H1 (cell line): ENCODE results near the gene COMMD1. TPM values are rescaled to one million over a fixed set of nuclear protein-coding genes. Genes with fewer than 3 reads are reported as not detected.

Experiments
- CTCF ChIA-PET: fragments of 300-600 bp; sonication (Branson Sonifier 250); formaldehyde crosslinking; loops from one replicate; lab custom pipeline; 2021; ENCODE audit not compliant: partially characterized antibody; lab: Charles Lee
- POLR2A ChIA-PET: fragments of 300-600 bp; sonication (Branson Sonifier 250); formaldehyde crosslinking; loops from one replicate; lab custom pipeline; 2021; ENCODE audit warnings: inconsistent platforms; ENCODE audit not compliant: partially characterized antibody; lab: Charles Lee
- DNase-seq, 2 experiments: peaks; one replicate each; pipeline versions ENCODE4 v3.0.0 to v3.0.0-alpha.2; 2010 to 2022; ENCODE audit warnings: low spot score in 2 of 2, low read depth in 1 of 2, mixed read lengths in 1 of 2
- FAIRE-seq: peaks from 2 replicates; lab custom pipeline; 2011; peaks lifted over from hg19 to GRCh38; lab: Jason Lieb, UNC
- H2AFZ ChIP-seq: 2 replicates; pipeline ENCODE4 v1.8.1; 2012; ENCODE audit warnings: low read length, inconsistent platforms
- H2AK5ac ChIP-seq: 2 replicates; pipeline ENCODE4 v1.6.1; 2013; ENCODE audit warnings: low read depth, low read length
- H2BK120ac ChIP-seq: replicated peaks from 2 replicates; pipeline ENCODE3; 2013; ENCODE audit warnings: low read depth, low read length, inconsistent platforms
- H2BK12ac ChIP-seq: 2 replicates; pipeline ENCODE4 v1.6.1; 2013; ENCODE audit warnings: low read depth, low read length
- H2BK15ac ChIP-seq: 2 replicates; pipeline ENCODE4 v1.6.1; 2013; ENCODE audit warnings: low read length
- H2BK20ac ChIP-seq: 2 replicates; pipeline ENCODE4 v1.6.1; 2013; ENCODE audit warnings: low read length
- H2BK5ac ChIP-seq: 2 replicates; pipeline ENCODE4 v1.6.1; 2013; ENCODE audit warnings: low read depth, low read length
- H3K14ac ChIP-seq: 2 replicates; pipeline ENCODE4 v1.6.1; 2013; ENCODE audit warnings: inconsistent platforms; ENCODE audit not compliant: insufficient read length
- H3K18ac ChIP-seq: 2 replicates; pipeline ENCODE4 v1.6.1; 2013; ENCODE audit warnings: low read length; ENCODE audit errors: extremely low read depth
- H3K23ac ChIP-seq: 2 replicates; pipeline ENCODE4 v1.6.1; 2013; ENCODE audit warnings: inconsistent platforms; ENCODE audit not compliant: insufficient read length
- H3K23me2 ChIP-seq: 2 replicates; pipeline ENCODE4 v1.6.1; 2013; ENCODE audit warnings: low read depth, low read length
- H3K27ac ChIP-seq: 2 replicates; pipeline ENCODE4 v1.6.1; 2011; ENCODE audit warnings: low read depth, low read length, inconsistent platforms
- H3K27me3 ChIP-seq, 4 experiments: replicated peaks in 1 of 4; 1 replicate in 1 of 4; 2 replicates in 3 of 4; pipeline versions ENCODE4 v1.6.1 to v1.8.1; 2011 to 2013; ENCODE audit warnings: low read length in 3 of 4, mild to moderate bottlenecking in 3 of 4, inconsistent platforms in 2 of 4, mixed read lengths in 2 of 4, moderate library complexity in 1 of 4; ENCODE audit not compliant: control insufficient read depth in 3 of 4, insufficient read depth in 3 of 4; ENCODE audit errors: extremely low read depth in 1 of 4
- H3K36me3 ChIP-seq, 4 experiments: 2 replicates each; pipeline versions ENCODE4 v1.6.1 to v1.8.1; 2011 to 2013; ENCODE audit warnings: mild to moderate bottlenecking in 4 of 4, low read length in 3 of 4, moderate library complexity in 2 of 4, control low read depth in 1 of 4, inconsistent platforms in 1 of 4; ENCODE audit not compliant: insufficient read depth in 4 of 4, control insufficient read depth in 2 of 4
- H3K4ac ChIP-seq: replicated peaks from 2 replicates; pipeline ENCODE3; 2013; ENCODE audit warnings: low read length, low read depth, mixed read lengths, inconsistent platforms; ENCODE audit not compliant: insufficient read length
- H3K4me1 ChIP-seq, 4 experiments: replicated peaks in 1 of 4; 1 replicate in 1 of 4; 2 replicates in 3 of 4; pipeline versions ENCODE4 v1.6.1 to v1.8.1; 2011 to 2013; ENCODE audit warnings: low read length in 3 of 4, inconsistent platforms in 2 of 4, mixed read lengths in 1 of 4; ENCODE audit not compliant: insufficient read depth in 4 of 4, control insufficient read depth in 3 of 4
- H3K4me2 ChIP-seq, 2 experiments: 2 replicates each; pipeline versions ENCODE4 v1.6.1 to v1.8.1; 2011 to 2013; ENCODE audit warnings: low read depth in 2 of 2, low read length in 2 of 2, control low read depth in 1 of 2, inconsistent platforms in 1 of 2, mild to moderate bottlenecking in 1 of 2; ENCODE audit not compliant: insufficient read depth in 1 of 2
- H3K4me3 ChIP-seq, 4 experiments: fragments of 200-600, 300-600 bp in 1 of 4; sonication (generic), shearing (Covaris generic), sonication (Bioruptor Twin) in 1 of 4; 2 replicates each; pipeline versions ENCODE4 v1.5.1 to v1.8.1; 2011 to 2016; ENCODE audit warnings: low read length in 4 of 4, low read depth in 3 of 4, control low read depth in 2 of 4, inconsistent platforms in 2 of 4, mild to moderate bottlenecking in 2 of 4, mixed read lengths in 1 of 4, moderate library complexity in 1 of 4; ENCODE audit not compliant: insufficient read depth in 2 of 4; ENCODE audit errors: extremely low read depth in 1 of 4
- H3K56ac ChIP-seq: replicated peaks from 2 replicates; pipeline ENCODE3; 2013; ENCODE audit warnings: low read depth, mild to moderate bottlenecking, mixed read lengths, low read length, inconsistent platforms; ENCODE audit not compliant: insufficient read length
- H3K79me1 ChIP-seq: 2 replicates; pipeline ENCODE4 v1.6.1; 2013; ENCODE audit warnings: low read depth, low read length, control low read depth
- H3K79me2 ChIP-seq, 2 experiments: 2 replicates each; pipeline versions ENCODE4 v1.6.1 to v1.8.1; 2012 to 2013; ENCODE audit warnings: low read length in 2 of 2, mild to moderate bottlenecking in 2 of 2, inconsistent platforms in 1 of 2; ENCODE audit not compliant: insufficient read depth in 2 of 2, control insufficient read depth in 1 of 2
- H3K9ac ChIP-seq, 4 experiments: replicated peaks in 1 of 4; 1 replicate in 1 of 4; 2 replicates in 3 of 4; pipeline versions ENCODE4 v1.6.1 to v1.8.1; 2011 to 2013; ENCODE audit warnings: low read depth in 3 of 4, low read length in 3 of 4, control low read depth in 2 of 4, mild to moderate bottlenecking in 2 of 4, moderate library complexity in 2 of 4, inconsistent platforms in 1 of 4; ENCODE audit errors: extremely low read depth in 1 of 4
- H3K9me3 ChIP-seq, 2 experiments: 2 replicates each; pipeline versions ENCODE4 v1.6.1 to v1.8.1; 2012 to 2013; ENCODE audit warnings: mild to moderate bottlenecking in 2 of 2, moderate library complexity in 2 of 2, control low read depth in 1 of 2, inconsistent platforms in 1 of 2, low read depth in 1 of 2, low read length in 1 of 2, mixed read lengths in 1 of 2; ENCODE audit not compliant: insufficient read depth in 2 of 2
- H4K20me1 ChIP-seq, 2 experiments: replicated peaks in 1 of 2; 2 replicates each; pipeline versions ENCODE3 to v1.8.1; 2011 to 2013; ENCODE audit warnings: inconsistent platforms in 2 of 2, low read length in 2 of 2, mild to moderate bottlenecking in 1 of 2; ENCODE audit not compliant: insufficient read depth in 2 of 2, control insufficient read depth in 1 of 2
- H4K5ac ChIP-seq: 2 replicates; pipeline ENCODE4 v1.6.1; 2013; ENCODE audit warnings: low read length, low read depth, mixed read lengths, inconsistent platforms; ENCODE audit not compliant: insufficient read length
- H4K8ac ChIP-seq: 2 replicates; pipeline ENCODE4 v1.8.0; 2013; ENCODE audit warnings: mild to moderate bottlenecking, moderate library complexity, low read length, inconsistent platforms; ENCODE audit not compliant: insufficient read depth; ENCODE audit errors: extremely low read depth
- H4K91ac ChIP-seq: replicated peaks from 2 replicates; pipeline ENCODE3; 2013; ENCODE audit warnings: low read length, mixed read lengths, inconsistent platforms; ENCODE audit not compliant: insufficient read length
- CBX8 ChIP-seq: fragments of 300-800, 300-1000 bp; sonication (generic); IDR thresholded peaks from 2 replicates; pipeline ENCODE4 v1.7.1; 2016; ENCODE audit warnings: low read depth, low read length, borderline replicate concordance
- EGR1 ChIP-seq: IDR thresholded peaks from 2 replicates; pipeline ENCODE4 v1.6.1; 2011; ENCODE audit warnings: low read depth, low read length, borderline replicate concordance
- HDAC6 ChIP-seq: IDR thresholded peaks from one replicate; pipeline ENCODE4 v1.7.1; 2012; ENCODE audit warnings: low read depth, mild to moderate bottlenecking, inconsistent platforms, low read length, moderate library complexity
- NANOG ChIP-seq: IDR thresholded peaks from 2 replicates; pipeline ENCODE4 v1.6.1; 2011; ENCODE audit warnings: low read length, low read depth, mild to moderate bottlenecking, inconsistent platforms; ENCODE audit not compliant: insufficient read depth, poor library complexity, severe bottlenecking
- SIRT6 ChIP-seq: IDR thresholded peaks from one replicate; pipeline ENCODE4 v1.7.1; 2012; ENCODE audit warnings: low read length, inconsistent platforms
- SP2 ChIP-seq: IDR thresholded peaks from 2 replicates; pipeline ENCODE4 v1.6.1; 2012; ENCODE audit warnings: mild to moderate bottlenecking, low read length, inconsistent platforms
- TCF12 ChIP-seq: IDR thresholded peaks from 2 replicates; pipeline ENCODE4 v1.6.1; 2011; ENCODE audit warnings: low read depth, mild to moderate bottlenecking, low read length
- YY1 ChIP-seq: IDR thresholded peaks from 2 replicates; pipeline ENCODE4 v1.6.1; 2011; ENCODE audit warnings: low read depth, mild to moderate bottlenecking, low read length
- WGBS, 2 experiments: shearing (Covaris generic) in 1 of 2; methylation state at CpG; one replicate each; pipeline versions ENCODE4 v1.1.6 to v1.1.7; 2013 to 2015; ENCODE audit warnings: low lambda C conversion rate in 2 of 2, mixed read lengths in 2 of 2, inconsistent platforms in 1 of 2, low coverage in 1 of 2, missing lambda C conversion rate in 1 of 2; ENCODE audit not compliant: insufficient replicate concordance in 2 of 2, insufficient coverage in 1 of 2, insufficient read length in 1 of 2; ENCODE audit errors: extremely low coverage in 1 of 2, missing lambda C conversion rate in 1 of 2; 5-methylcytosine and 5-hydroxymethylcytosine counted together
- polyA plus RNA-seq, 7 experiments: library from polyadenylated mRNA; depleted of rRNA in 3 of 7; stranded (reverse) in 5 of 7; unstranded in 2 of 7; fragments of >200 nt in 5 of 7; fragments of 200-250 nt in 2 of 7; gene quantifications; 1 replicate in 5 of 7; 2 replicates in 1 of 7; 4 replicates in 1 of 7; pipeline versions ENCODE4 v1.2.1 to v1.2.3, GENCODE V29; 2011 to 2013; ENCODE audit warnings: missing spikeins in 2 of 7, mixed read lengths in 2 of 7
- total RNA-seq: library from RNA; stranded (reverse); fragmentation: NEBNext Ultra II Directional; extraction: Animal tissue kit (Norgen Biotek cat#: 25700); gene quantifications from 2 replicates; pipeline ENCODE4 v1.2.1, GENCODE V29; 2021
- TF ChIP-seq, protein P1 (sequence below), 3 experiments: IDR thresholded peaks; 1 replicate in 2 of 3; 2 replicates in 1 of 3; pipeline versions ENCODE4 v1.5.1 to v1.6.1; 2011; ENCODE audit warnings: low read length in 3 of 3, mild to moderate bottlenecking in 3 of 3, inconsistent platforms in 2 of 3, low read depth in 1 of 3, moderate library complexity in 1 of 3; ENCODE audit not compliant: insufficient read depth in 1 of 3; ENCODE audit errors: control extremely low read depth in 1 of 3
- TF ChIP-seq, protein P2 (sequence below): IDR thresholded peaks from 2 replicates; pipeline ENCODE4 v1.6.1; 2011; ENCODE audit warnings: low read length, improper control_type of control experiment

COMMD1 gene
- total and polyA plus RNA-seq, 2 of the 8 experiments (the other 6 are each of a cell fraction or from before 2014, with no cell fraction given): 23.5 to 28.3 TPM

DNA sequence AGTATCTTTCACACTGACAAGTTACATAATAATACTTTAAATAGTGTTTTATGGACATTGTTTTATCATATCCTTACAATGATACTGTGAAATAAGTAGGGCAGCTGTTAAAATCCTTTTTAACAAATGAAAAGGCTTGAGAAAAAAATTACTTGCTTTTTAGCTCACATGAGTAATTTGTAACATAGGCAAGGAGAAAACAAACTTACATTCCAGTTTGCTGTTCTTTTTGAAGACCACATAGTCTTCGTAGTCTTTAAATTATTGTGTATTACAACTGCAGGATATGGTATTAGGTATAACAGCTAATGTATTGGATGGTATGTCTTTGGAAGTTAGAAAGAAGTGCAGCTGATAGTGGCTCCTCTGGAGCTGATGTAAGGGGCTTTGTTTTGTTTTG, 130.8 kb downstream of the COMMD1 start:
- Histone ChIP-seq H3K4me3 (no peak overlapping the region), H3K4ac (no peak overlapping the region), H3K23ac (no peak overlapping the region), H3K9me3 (no peaks in the 10 kb centered on the region), H3K23me2 (no peaks in the 10 kb centered on the region), H3K14ac (no peak overlapping the region), H2BK20ac (no peak overlapping the region), H3K18ac (no peak overlapping the region), H3K9ac (no peak overlapping the region), H3K4me2 (no peak overlapping the region), H3K36me3 (no peaks in the 10 kb centered on the region), H2BK15ac (no peak overlapping the region), H3K56ac (no peak overlapping the region), H2AFZ (no peak overlapping the region), H4K5ac (no peak overlapping the region), H2BK5ac (no peak overlapping the region), H2AK5ac (no peak overlapping the region), H4K8ac (no peak overlapping the region), H3K27ac (no peak overlapping the region), H2BK12ac (no peak overlapping the region), H3K27me3 (no peaks in the 10 kb centered on the region), H3K79me1 (no peaks in the 10 kb centered on the region), H3K79me2 (no peaks in the 10 kb centered on the region), H4K91ac (no peak overlapping the region), H3K4me1 (peaks cover 0 to 2% (median 0%) of the 10 kb centered on the region in 4 experiments; a peak in 1 of 7 replicates), H2BK120ac (no peak overlapping the region), H4K20me1 (no peaks in the 10 kb centered on the region)
- no peak for FAIRE-seq
- WGBS, 2 experiments: 93% methylated on average over 1 of the region's 1 CpG; no CpG with 5 or more reads in 1 of the 2 experiments
- POLR2A ChIA-PET: no interaction called here
- CTCF ChIA-PET: no interaction called here
- no peak for DNase-seq
- no peak for TF ChIP-seq CBX8
- TF ChIP-seq NANOG: no peak
- no peak for TF ChIP-seq TCF12
- no peak for TF ChIP-seq EGR1
- TF ChIP-seq YY1: no peak
- TF ChIP-seq, protein P1, sequence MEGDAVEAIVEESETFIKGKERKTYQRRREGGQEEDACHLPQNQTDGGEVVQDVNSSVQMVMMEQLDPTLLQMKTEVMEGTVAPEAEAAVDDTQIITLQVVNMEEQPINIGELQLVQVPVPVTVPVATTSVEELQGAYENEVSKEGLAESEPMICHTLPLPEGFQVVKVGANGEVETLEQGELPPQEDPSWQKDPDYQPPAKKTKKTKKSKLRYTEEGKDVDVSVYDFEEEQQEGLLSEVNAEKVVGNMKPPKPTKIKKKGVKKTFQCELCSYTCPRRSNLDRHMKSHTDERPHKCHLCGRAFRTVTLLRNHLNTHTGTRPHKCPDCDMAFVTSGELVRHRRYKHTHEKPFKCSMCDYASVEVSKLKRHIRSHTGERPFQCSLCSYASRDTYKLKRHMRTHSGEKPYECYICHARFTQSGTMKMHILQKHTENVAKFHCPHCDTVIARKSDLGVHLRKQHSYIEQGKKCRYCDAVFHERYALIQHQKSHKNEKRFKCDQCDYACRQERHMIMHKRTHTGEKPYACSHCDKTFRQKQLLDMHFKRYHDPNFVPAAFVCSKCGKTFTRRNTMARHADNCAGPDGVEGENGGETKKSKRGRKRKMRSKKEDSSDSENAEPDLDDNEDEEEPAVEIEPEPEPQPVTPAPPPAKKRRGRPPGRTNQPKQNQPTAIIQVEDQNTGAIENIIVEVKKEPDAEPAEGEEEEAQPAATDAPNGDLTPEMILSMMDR (IDR thresholded peaks at IDR 0.05; ENCODE audit: control extremely low read depth in 1 of 3, insufficient read depth in 1 of 3, low read depth in 1 of 3, low read length in 3 of 3): no peak
- TF ChIP-seq HDAC6: no peak
- no peak for TF ChIP-seq SP2
- TF ChIP-seq, protein P2, sequence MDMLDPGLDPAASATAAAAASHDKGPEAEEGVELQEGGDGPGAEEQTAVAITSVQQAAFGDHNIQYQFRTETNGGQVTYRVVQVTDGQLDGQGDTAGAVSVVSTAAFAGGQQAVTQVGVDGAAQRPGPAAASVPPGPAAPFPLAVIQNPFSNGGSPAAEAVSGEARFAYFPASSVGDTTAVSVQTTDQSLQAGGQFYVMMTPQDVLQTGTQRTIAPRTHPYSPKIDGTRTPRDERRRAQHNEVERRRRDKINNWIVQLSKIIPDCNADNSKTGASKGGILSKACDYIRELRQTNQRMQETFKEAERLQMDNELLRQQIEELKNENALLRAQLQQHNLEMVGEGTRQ: no peak
- TF ChIP-seq SIRT6: no peak
